DND-41 (cell line): ENCODE measurements around the gene LEMD1.

Source experiments
- ATAC-seq: fragments of 200-7000 bp; cut with Tn5 transposase; 3 replicates; pipeline ENCODE4 v1.9.1; 2021; ENCODE audit warnings: low read depth; ENCODE audit not compliant: insufficient read depth
- DNase-seq: peaks from one replicate; pipeline ENCODE4 v3.0.0-alpha.2; 2020
- H2AFZ ChIP-seq: 2 replicates; pipeline ENCODE4 v1.6.0; 2012; ENCODE audit warnings: low read depth, low read length
- H3K27ac ChIP-seq: 2 replicates; pipeline ENCODE4 v1.5.1; 2012; ENCODE audit warnings: low read length, inconsistent platforms
- H3K27me3 ChIP-seq: fragments of 200-600 bp; sonication (generic); 2 replicates; pipeline ENCODE4 v1.6.0; 2012; ENCODE audit warnings: low read length, mild to moderate bottlenecking, inconsistent platforms; ENCODE audit not compliant: insufficient read depth, poor library complexity
- H3K36me3 ChIP-seq: 2 replicates; pipeline ENCODE4 v1.5.1; 2012; ENCODE audit warnings: low read length, inconsistent platforms; ENCODE audit not compliant: insufficient read depth
- H3K4me1 ChIP-seq: 2 replicates; pipeline ENCODE4 v1.5.1; 2012; ENCODE audit warnings: mild to moderate bottlenecking, low read length; ENCODE audit not compliant: insufficient read depth
- H3K4me2 ChIP-seq: 2 replicates; pipeline ENCODE4 v1.6.0; 2012; ENCODE audit warnings: mild to moderate bottlenecking, moderate library complexity, low read length, inconsistent platforms; ENCODE audit not compliant: insufficient read depth
- H3K4me3 ChIP-seq, 2 experiments: fragments of 200-600 bp in 1 of 2; shearing (Covaris generic) in 1 of 2; 2 replicates each; pipeline ENCODE4 v1.5.1; 2012 to 2016; ENCODE audit warnings: inconsistent platforms in 2 of 2, low read length in 2 of 2, mild to moderate bottlenecking in 2 of 2, low read depth in 1 of 2, moderate library complexity in 1 of 2
- H3K79me2 ChIP-seq: 2 replicates; pipeline ENCODE4 v1.6.0; 2012; ENCODE audit warnings: low read length, inconsistent platforms; ENCODE audit not compliant: insufficient read depth
- H3K9ac ChIP-seq: 2 replicates; pipeline ENCODE4 v1.6.0; 2012; ENCODE audit warnings: low read depth, mild to moderate bottlenecking, inconsistent platforms, low read length, moderate library complexity
- H3K9me3 ChIP-seq: 2 replicates; pipeline ENCODE4 v1.5.1; 2012; ENCODE audit warnings: low read length, moderate library complexity, mild to moderate bottlenecking, inconsistent platforms; ENCODE audit not compliant: insufficient read depth, severe bottlenecking
- H4K20me1 ChIP-seq: 2 replicates; pipeline ENCODE4 v1.6.0; 2012; ENCODE audit warnings: low read length; ENCODE audit not compliant: insufficient read depth
- EZH2 ChIP-seq: IDR thresholded peaks from 3 replicates; pipeline ENCODE4 v1.6.1; 2012; ENCODE audit warnings: borderline replicate concordance, low read depth, mild to moderate bottlenecking, moderate library complexity, low read length, inconsistent platforms; ENCODE audit not compliant: severe bottlenecking
- TF ChIP-seq, protein P1 (sequence below): IDR thresholded peaks from 2 replicates; pipeline ENCODE4 v1.5.1; 2012; ENCODE audit warnings: borderline replicate concordance, low read length, moderate library complexity, mild to moderate bottlenecking; ENCODE audit not compliant: poor library complexity, severe bottlenecking; ENCODE audit errors: extremely low read depth

The LEMD1 gene

DNA sequence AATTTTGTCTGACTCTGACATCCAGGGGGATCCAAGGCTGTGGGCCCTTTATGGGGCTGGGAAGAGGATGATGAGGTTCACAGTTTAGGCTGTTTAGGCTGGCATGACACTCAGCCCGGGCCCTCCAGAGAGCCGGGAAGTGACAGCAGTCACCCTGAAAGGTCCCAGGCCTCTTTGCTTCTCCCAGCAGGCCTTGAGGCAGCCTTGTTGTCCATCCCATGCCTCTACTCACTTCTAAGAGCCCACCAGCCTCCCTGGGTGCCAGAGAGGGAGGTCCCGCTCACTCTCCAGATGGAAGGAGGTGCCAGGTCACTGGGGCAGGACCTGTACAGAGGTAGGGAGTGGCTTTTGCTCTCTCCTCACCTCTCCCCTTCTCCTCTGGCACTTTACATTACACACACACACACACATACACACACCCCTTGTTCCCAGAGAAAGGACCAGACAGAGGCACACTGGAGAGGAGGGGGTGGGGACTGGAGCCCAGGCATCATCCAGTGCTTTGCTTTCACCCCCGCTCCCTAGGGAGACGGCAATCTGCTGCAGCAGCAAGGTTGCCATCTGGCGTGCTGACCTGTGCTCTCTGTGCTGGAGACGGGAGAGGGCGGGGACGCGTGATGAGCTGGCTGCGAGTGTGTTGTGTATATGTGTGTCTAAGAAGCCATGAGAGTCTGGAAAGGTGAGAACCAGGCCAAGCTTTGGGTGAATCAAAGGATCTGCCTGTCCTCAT is 69.7 kb downstream of the LEMD1 start:
- no peak for DNase-seq
- H2AFZ ChIP-seq, result no peak overlapping the region
- TF ChIP-seq, protein P1, sequence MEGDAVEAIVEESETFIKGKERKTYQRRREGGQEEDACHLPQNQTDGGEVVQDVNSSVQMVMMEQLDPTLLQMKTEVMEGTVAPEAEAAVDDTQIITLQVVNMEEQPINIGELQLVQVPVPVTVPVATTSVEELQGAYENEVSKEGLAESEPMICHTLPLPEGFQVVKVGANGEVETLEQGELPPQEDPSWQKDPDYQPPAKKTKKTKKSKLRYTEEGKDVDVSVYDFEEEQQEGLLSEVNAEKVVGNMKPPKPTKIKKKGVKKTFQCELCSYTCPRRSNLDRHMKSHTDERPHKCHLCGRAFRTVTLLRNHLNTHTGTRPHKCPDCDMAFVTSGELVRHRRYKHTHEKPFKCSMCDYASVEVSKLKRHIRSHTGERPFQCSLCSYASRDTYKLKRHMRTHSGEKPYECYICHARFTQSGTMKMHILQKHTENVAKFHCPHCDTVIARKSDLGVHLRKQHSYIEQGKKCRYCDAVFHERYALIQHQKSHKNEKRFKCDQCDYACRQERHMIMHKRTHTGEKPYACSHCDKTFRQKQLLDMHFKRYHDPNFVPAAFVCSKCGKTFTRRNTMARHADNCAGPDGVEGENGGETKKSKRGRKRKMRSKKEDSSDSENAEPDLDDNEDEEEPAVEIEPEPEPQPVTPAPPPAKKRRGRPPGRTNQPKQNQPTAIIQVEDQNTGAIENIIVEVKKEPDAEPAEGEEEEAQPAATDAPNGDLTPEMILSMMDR, result no peak
- TF ChIP-seq EZH2, result no peak
- H3K4me2 ChIP-seq, result no peak overlapping the region
- no peaks in the 10 kb centered on the region for H3K4me1 ChIP-seq
- H3K27me3 ChIP-seq, result peaks cover 31% of the 10 kb centered on the region
- no peak overlapping the region for H3K4me3 ChIP-seq
- H3K79me2 ChIP-seq, result no peaks in the 10 kb centered on the region
- H3K27ac ChIP-seq, result no peak overlapping the region
- no peak for ATAC-seq
- no peaks in the 10 kb centered on the region for H3K9me3 ChIP-seq
- H4K20me1 ChIP-seq, result 0 out of 2 replicates have a peak, but pooled peaks cover 13% of the 10 kb centered on the region
- no peak overlapping the region for H3K9ac ChIP-seq
- no peaks in the 10 kb centered on the region for H3K36me3 ChIP-seq

DNA sequence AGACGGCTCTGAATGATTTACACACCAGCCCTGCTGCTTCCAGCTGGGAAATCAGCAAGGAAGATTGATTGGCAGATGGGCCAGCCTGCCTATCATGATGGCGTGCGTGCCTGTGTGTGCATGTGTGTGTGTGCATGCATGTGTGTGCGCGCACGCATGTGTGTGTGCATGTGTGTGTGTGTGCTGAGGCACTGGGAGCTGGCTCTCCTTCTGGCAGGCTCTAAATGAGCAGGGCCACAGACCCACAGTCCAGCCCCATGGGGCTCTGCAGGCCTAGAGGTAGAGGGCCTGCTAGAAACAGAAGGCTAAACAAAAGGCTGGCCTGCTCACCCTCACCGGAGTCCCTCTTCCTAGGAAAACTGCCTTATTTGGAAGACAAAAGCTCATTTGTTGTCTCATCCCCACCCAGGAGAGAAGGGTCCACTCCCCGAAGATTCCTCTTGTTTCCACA is 71.1 kb downstream of the LEMD1 start:
- Histone ChIP-seq H3K4me3 (no peak overlapping the region), H3K4me1 (no peaks in the 10 kb centered on the region), H3K27ac (no peak overlapping the region), H3K9ac (no peak overlapping the region), H3K9me3 (no peaks in the 10 kb centered on the region), H4K20me1 (0 out of 2 replicates have a peak, but pooled peaks cover 13% of the 10 kb centered on the region), H2AFZ (no peak overlapping the region), H3K36me3 (no peaks in the 10 kb centered on the region), H3K27me3 (peaks cover 35% of the 10 kb centered on the region), H3K4me2 (no peak overlapping the region), H3K79me2 (no peaks in the 10 kb centered on the region)
- TF ChIP-seq EZH2, result no peak
- TF ChIP-seq, protein P1, result no peak
- DNase-seq (no peak), ATAC-seq (no peak)

DNA sequence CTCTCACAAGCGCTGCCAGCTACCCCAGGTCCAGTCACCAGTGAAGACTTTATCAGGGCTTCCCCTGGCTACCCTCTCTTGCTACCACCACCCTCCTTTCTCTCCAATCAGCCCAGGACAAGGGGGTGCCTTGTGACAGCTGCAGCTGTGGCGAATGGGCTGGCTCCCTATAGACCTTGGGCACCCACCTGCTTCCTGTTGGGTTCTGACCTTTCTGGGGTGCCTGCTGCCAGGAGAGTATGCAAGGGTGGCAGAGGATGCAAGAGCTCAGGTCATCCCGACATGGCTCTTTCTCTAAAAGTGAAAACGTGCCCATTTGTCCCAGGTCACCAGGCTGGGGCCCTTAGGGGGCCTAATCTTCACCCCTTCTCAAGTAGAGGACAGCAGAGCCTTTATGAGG is 71.7 kb downstream of the LEMD1 start:
- H3K36me3 ChIP-seq, result no peaks in the 10 kb centered on the region
- no peaks in the 10 kb centered on the region for H3K9me3 ChIP-seq
- H3K79me2 ChIP-seq, result no peaks in the 10 kb centered on the region
- no peaks in the 10 kb centered on the region for H3K4me1 ChIP-seq
- H3K27me3 ChIP-seq, result peaks cover 35% of the 10 kb centered on the region
- H3K27ac ChIP-seq, result no peak overlapping the region
- no peak for ATAC-seq
- H2AFZ ChIP-seq, result no peak overlapping the region
- H3K4me2 ChIP-seq, result no peak overlapping the region
- DNase-seq, result no peak
- H3K4me3 ChIP-seq, result no peak overlapping the region
- H4K20me1 ChIP-seq, result 0 out of 2 replicates have a peak, but pooled peaks cover 13% of the 10 kb centered on the region
- H3K9ac ChIP-seq, result no peak overlapping the region
- TF ChIP-seq, protein P1, result no peak
- no peak for TF ChIP-seq EZH2
